H9 (cell line): Measurements from ENCODE around the gene CENPQ. TPM values are rescaled to one million over a fixed set of nuclear protein-coding genes. Genes with fewer than 3 reads are reported as not detected.

Experiments
- DNase-seq: peaks from one replicate; pipeline ENCODE4 v3.0.0-alpha.2; 2017
- H2AFZ ChIP-seq: one replicate; pipeline ENCODE4 v1.6.1; 2013; ENCODE audit warnings: mild to moderate bottlenecking, low read length, control low read depth, moderate library complexity
- H2AK5ac ChIP-seq: 2 replicates; pipeline ENCODE4 v1.6.1; 2013; ENCODE audit warnings: low read length, control low read depth, mixed read lengths; ENCODE audit not compliant: insufficient read length
- H2BK120ac ChIP-seq: one replicate; pipeline ENCODE4 v1.6.1; 2013; ENCODE audit warnings: low read depth, mild to moderate bottlenecking, low read length, control low read depth, inconsistent platforms; ENCODE audit not compliant: poor library complexity, severe bottlenecking
- H2BK12ac ChIP-seq: 2 replicates; pipeline ENCODE4 v1.6.1; 2013; ENCODE audit warnings: low read length, control low read depth, mixed read lengths, low read depth; ENCODE audit not compliant: insufficient read length
- H2BK15ac ChIP-seq: 2 replicates; pipeline ENCODE4 v1.6.1; 2013; ENCODE audit warnings: low read depth, low read length, control low read depth
- H2BK20ac ChIP-seq: one replicate; pipeline ENCODE4 v1.6.1; 2013; ENCODE audit warnings: low read depth, mild to moderate bottlenecking, low read length, control low read depth, inconsistent platforms; ENCODE audit not compliant: poor library complexity, severe bottlenecking
- H2BK5ac ChIP-seq: 2 replicates; pipeline ENCODE4 v1.6.1; 2013; ENCODE audit warnings: low read length, control low read depth, mixed read lengths; ENCODE audit not compliant: insufficient read length
- H3K14ac ChIP-seq: 2 replicates; pipeline ENCODE4 v1.6.1; 2013; ENCODE audit warnings: low read length, control low read depth; ENCODE audit not compliant: insufficient read depth
- H3K18ac ChIP-seq: 2 replicates; pipeline ENCODE4 v1.6.1; 2013; ENCODE audit warnings: low read depth, mild to moderate bottlenecking, mixed read lengths, low read length, control low read depth; ENCODE audit not compliant: insufficient read length
- H3K23ac ChIP-seq: 2 replicates; pipeline ENCODE4 v1.6.1; 2013; ENCODE audit warnings: low read length, control low read depth, mixed read lengths, low read depth; ENCODE audit not compliant: insufficient read length
- H3K23me2 ChIP-seq: 2 replicates; pipeline ENCODE4 v1.6.1; 2013; ENCODE audit warnings: low read depth, mild to moderate bottlenecking, mixed read lengths, low read length, control low read depth; ENCODE audit not compliant: insufficient read length, poor library complexity, severe bottlenecking
- H3K27ac ChIP-seq: 2 replicates; pipeline ENCODE4 v1.5.1; 2013; ENCODE audit warnings: low read length, control low read depth, mixed read lengths, low read depth; ENCODE audit not compliant: insufficient read length
- H3K27me3 ChIP-seq: 2 replicates; pipeline ENCODE4 v1.6.1; 2013; ENCODE audit warnings: low read length, control low read depth, inconsistent platforms; ENCODE audit not compliant: insufficient read depth
- H3K4ac ChIP-seq: 2 replicates; pipeline ENCODE4 v1.6.1; 2013; ENCODE audit warnings: low read depth, mild to moderate bottlenecking, control low read depth, inconsistent platforms, low read length, moderate library complexity
- H3K4me1 ChIP-seq: 2 replicates; pipeline ENCODE4 v1.6.1; 2013; ENCODE audit warnings: low read length, control low read depth, inconsistent platforms; ENCODE audit not compliant: insufficient read depth
- H3K4me2 ChIP-seq: 2 replicates; pipeline ENCODE4 v1.6.1; 2013; ENCODE audit warnings: low read length, control low read depth, mixed read lengths; ENCODE audit not compliant: insufficient read length, insufficient read depth
- H3K56ac ChIP-seq: 2 replicates; pipeline ENCODE4 v1.6.1; 2013; ENCODE audit warnings: low read depth, mild to moderate bottlenecking, mixed read lengths, low read length, control low read depth; ENCODE audit not compliant: insufficient read length
- H3K79me1 ChIP-seq: 2 replicates; pipeline ENCODE4 v1.6.1; 2013; ENCODE audit warnings: low read depth, mild to moderate bottlenecking, moderate library complexity, low read length, control low read depth, inconsistent platforms; ENCODE audit not compliant: insufficient read depth, poor library complexity, severe bottlenecking
- H3K79me2 ChIP-seq: 2 replicates; pipeline ENCODE4 v1.6.1; 2013; ENCODE audit warnings: low read length, control low read depth, inconsistent platforms; ENCODE audit not compliant: insufficient read depth
- H3K9ac ChIP-seq: 2 replicates; pipeline ENCODE4 v1.6.1; 2013; ENCODE audit warnings: low read length, control low read depth, mixed read lengths; ENCODE audit not compliant: insufficient read length; ENCODE audit errors: extremely low read depth
- H3K9me3 ChIP-seq: one replicate; pipeline ENCODE4 v1.6.1; 2013; ENCODE audit warnings: low read depth, low read length, inconsistent platforms; ENCODE audit not compliant: control insufficient read depth
- H3T11ph ChIP-seq: one replicate; pipeline ENCODE4 v1.6.1; 2013; ENCODE audit warnings: mild to moderate bottlenecking, low read length, control low read depth, inconsistent platforms
- H4K20me1 ChIP-seq: one replicate; pipeline ENCODE4 v1.6.1; 2013; ENCODE audit not compliant: control insufficient read depth, insufficient read length, insufficient read depth
- H4K5ac ChIP-seq: 2 replicates; pipeline ENCODE4 v1.6.1; 2013; ENCODE audit warnings: low read depth, mild to moderate bottlenecking, mixed read lengths, low read length, control low read depth; ENCODE audit not compliant: insufficient read length
- H4K8ac ChIP-seq: replicated peaks from 2 replicates; pipeline ENCODE4 v1.6.1; 2013; ENCODE audit warnings: low read length, control low read depth, mixed read lengths, low read depth; ENCODE audit not compliant: insufficient read length
- H4K91ac ChIP-seq: 2 replicates; pipeline ENCODE4 v1.6.1; 2013; ENCODE audit warnings: low read depth, mild to moderate bottlenecking, moderate library complexity, mixed read lengths, low read length, control low read depth; ENCODE audit not compliant: insufficient read length
- H3K27ac Mint-ChIP-seq, 3 experiments: 2 replicates in 2 of 3; 3 replicates in 1 of 3; pipeline ENCODE4 v1.8.0; 2020 to 2021; ENCODE audit warnings: mixed read lengths in 3 of 3, mild to moderate bottlenecking in 1 of 3, moderate library complexity in 1 of 3
- H3K27me3 Mint-ChIP-seq: 2 replicates; pipeline ENCODE4 v1.8.0; 2021; ENCODE audit warnings: low read depth, mild to moderate bottlenecking, moderate library complexity, mixed read lengths
- H3K36me3 Mint-ChIP-seq, 3 experiments: 2 replicates in 2 of 3; 3 replicates in 1 of 3; pipeline ENCODE4 v1.8.0; 2020 to 2021; ENCODE audit warnings: low read depth in 3 of 3, mixed read lengths in 3 of 3; ENCODE audit not compliant: insufficient read depth in 1 of 3
- H3K4me1 Mint-ChIP-seq, 2 experiments: 2 replicates each; pipeline ENCODE4 v1.8.0; 2020; ENCODE audit warnings: mixed read lengths in 2 of 2
- H3K4me3 Mint-ChIP-seq, 2 experiments: 2 replicates in 1 of 2; 3 replicates in 1 of 2; pipeline ENCODE4 v1.8.0; 2020 to 2021; ENCODE audit warnings: mild to moderate bottlenecking in 2 of 2, mixed read lengths in 2 of 2, moderate library complexity in 1 of 2
- H3K9me3 Mint-ChIP-seq, 2 experiments: 2 replicates in 1 of 2; 3 replicates in 1 of 2; pipeline ENCODE4 v1.8.0; 2020; ENCODE audit warnings: mild to moderate bottlenecking in 2 of 2, mixed read lengths in 2 of 2, moderate library complexity in 1 of 2
- CTCF ChIP-seq: fragments of 200-600 bp; sonication (generic); conservative IDR thresholded peaks from 3 replicates; pipeline ENCODE4 v1.8.0; 2021; ENCODE audit warnings: antibody characterized with exemption, mild to moderate bottlenecking
- WGBS: extraction: QIAGEN DNeasy Blood & Tissue Kit; methylation state at CpG from one replicate; pipeline ENCODE4 v1.1.7; 2013; ENCODE audit warnings: missing lambda C conversion rate, low lambda C conversion rate, mixed read lengths; ENCODE audit not compliant: insufficient read length; ENCODE audit errors: extremely low coverage; 5-methylcytosine and 5-hydroxymethylcytosine counted together
- total RNA-seq: library from RNA; stranded (reverse); gene quantifications from 2 replicates; pipeline ENCODE4 v1.2.1, GENCODE V29; 2021

CENPQ gene
- total RNA-seq, 1 experiment from 2014 or later: 15.5 TPM

GRCh38 chr6:49506569-49507111, 43.5 kb downstream of the CENPQ start:
- no peaks in the 10 kb centered on the region for H3K79me2 ChIP-seq
- H3K27me3 ChIP-seq: no peaks in the 10 kb centered on the region
- no peaks in the 10 kb centered on the region for H4K20me1 ChIP-seq
- no peak overlapping the region for H3K27ac ChIP-seq
- H4K91ac ChIP-seq: no peak overlapping the region
- H3K9me3 ChIP-seq: no peaks in the 10 kb centered on the region
- no peak overlapping the region for H3K56ac ChIP-seq
- H2BK5ac ChIP-seq: no peak overlapping the region
- no peak for DNase-seq
- no peak overlapping the region for H3K23ac ChIP-seq
- peaks cover 4% of the 10 kb centered on the region in 2 experiments; a peak in 3 of 4 replicates for H3K4me1 Mint-ChIP-seq
- no peak overlapping the region for H3T11ph ChIP-seq
- no peak overlapping the region for H2BK15ac ChIP-seq
- no peaks in the 10 kb centered on the region for H3K4me1 ChIP-seq
- H2BK20ac ChIP-seq: no peak overlapping the region
- no peak overlapping the region for H2BK12ac ChIP-seq
- no CpG with 5 or more reads among the region's 5 CpGs for WGBS
- no peaks in the 10 kb centered on the region for H3K79me1 ChIP-seq
- no peak overlapping the region for H4K8ac ChIP-seq
- H4K5ac ChIP-seq: no peak overlapping the region
- no peak overlapping the region for H3K27ac Mint-ChIP-seq
- no peak overlapping the region for H3K4ac ChIP-seq
- no peak overlapping the region for H2AK5ac ChIP-seq
- H3K23me2 ChIP-seq: no peaks in the 10 kb centered on the region
- no peak overlapping the region for H3K9ac ChIP-seq
- H3K9me3 Mint-ChIP-seq: peaks cover 11 to 17% of the 10 kb centered on the region in 2 experiments
- no peak overlapping the region for H3K18ac ChIP-seq
- H3K14ac ChIP-seq: no peak overlapping the region
- H3K27me3 Mint-ChIP-seq: no peaks in the 10 kb centered on the region
- H3K4me3 Mint-ChIP-seq: no peak overlapping the region
- H2AFZ ChIP-seq: no peak overlapping the region
- H3K36me3 Mint-ChIP-seq: peaks cover 2 to 6% (median 3%) of the 10 kb centered on the region in 3 experiments; a peak in 4 of 7 replicates
- no peak overlapping the region for H2BK120ac ChIP-seq
- no peak overlapping the region for H3K4me2 ChIP-seq
- TF ChIP-seq CTCF: no peak
